ENCODE results near the gene PRKAR2B. TPM values are rescaled to one million over a fixed set of nuclear protein-coding genes. Genes with fewer than 3 reads are reported as not detected.

Gene PRKAR2B
- total and polyA plus RNA-seq, 9 donors: 24.2 to 84.9 (median 43.7) TPM

DNA sequence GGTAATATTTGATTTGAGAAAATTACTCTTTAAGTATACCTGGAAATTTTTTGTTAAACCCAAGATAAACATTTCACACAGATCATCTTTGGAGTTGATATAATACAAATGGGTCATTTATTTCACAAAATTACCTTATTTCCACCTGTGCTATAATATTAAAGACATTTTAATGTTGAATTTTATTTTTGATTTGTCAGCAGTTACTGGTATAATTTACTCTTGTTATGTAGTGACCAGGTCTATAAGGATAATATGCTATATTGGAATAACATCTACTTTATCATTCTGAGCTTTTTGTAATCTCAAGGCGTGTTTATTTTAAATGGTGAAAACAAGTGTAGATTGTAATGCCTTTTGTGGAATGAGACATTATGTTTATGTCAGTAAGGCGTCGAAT, 26.6 kb downstream of the PRKAR2B start:
- DNase-seq: no peak
- H3K9me3 ChIP-seq: no peaks in the 10 kb centered on the region
- no peaks in the 10 kb centered on the region for H3K36me3 ChIP-seq
- TF ChIP-seq EP300 (IDR thresholded peaks at IDR 0.05) (no peak), POLR2A (IDR thresholded peaks at IDR 0.05) (no peak)
- TF ChIP-seq, protein P1, sequence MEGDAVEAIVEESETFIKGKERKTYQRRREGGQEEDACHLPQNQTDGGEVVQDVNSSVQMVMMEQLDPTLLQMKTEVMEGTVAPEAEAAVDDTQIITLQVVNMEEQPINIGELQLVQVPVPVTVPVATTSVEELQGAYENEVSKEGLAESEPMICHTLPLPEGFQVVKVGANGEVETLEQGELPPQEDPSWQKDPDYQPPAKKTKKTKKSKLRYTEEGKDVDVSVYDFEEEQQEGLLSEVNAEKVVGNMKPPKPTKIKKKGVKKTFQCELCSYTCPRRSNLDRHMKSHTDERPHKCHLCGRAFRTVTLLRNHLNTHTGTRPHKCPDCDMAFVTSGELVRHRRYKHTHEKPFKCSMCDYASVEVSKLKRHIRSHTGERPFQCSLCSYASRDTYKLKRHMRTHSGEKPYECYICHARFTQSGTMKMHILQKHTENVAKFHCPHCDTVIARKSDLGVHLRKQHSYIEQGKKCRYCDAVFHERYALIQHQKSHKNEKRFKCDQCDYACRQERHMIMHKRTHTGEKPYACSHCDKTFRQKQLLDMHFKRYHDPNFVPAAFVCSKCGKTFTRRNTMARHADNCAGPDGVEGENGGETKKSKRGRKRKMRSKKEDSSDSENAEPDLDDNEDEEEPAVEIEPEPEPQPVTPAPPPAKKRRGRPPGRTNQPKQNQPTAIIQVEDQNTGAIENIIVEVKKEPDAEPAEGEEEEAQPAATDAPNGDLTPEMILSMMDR (IDR thresholded peaks at IDR 0.05): no peak
- H3K4me3 ChIP-seq: no peak overlapping the region
- H3K27ac ChIP-seq: no peak overlapping the region
- WGBS, 3 donors: 91 to 98% (median 97%) methylated on average over 3 of the region's 3 CpGs
- intact Hi-C loops (cut with DNase I): no loop called here
- H3K27me3 ChIP-seq: no peaks in the 10 kb centered on the region
- H3K4me1 ChIP-seq (ENCODE audit: insufficient read depth): peaks cover 1% of the 10 kb centered on the region

DNA sequence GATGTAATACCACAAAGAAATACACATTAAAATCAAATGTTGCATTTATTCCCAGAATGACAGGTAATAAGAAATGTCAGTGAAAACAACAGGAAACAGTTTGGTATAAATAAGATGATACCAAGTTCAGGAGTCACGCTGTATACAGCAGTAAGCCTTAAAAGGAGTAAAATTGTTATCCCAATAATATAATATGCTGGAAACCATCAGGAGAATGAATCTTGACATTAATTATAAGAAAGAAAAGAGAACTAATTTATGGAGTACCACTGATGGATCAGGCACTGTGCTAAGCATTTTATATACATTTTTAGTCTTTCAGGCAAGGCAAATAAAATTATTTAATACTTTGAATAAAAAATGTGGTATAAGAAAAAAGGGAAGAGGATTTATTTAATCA, 27.6 kb downstream of the PRKAR2B start:
- H3K4me3 ChIP-seq: no peak overlapping the region

DNA sequence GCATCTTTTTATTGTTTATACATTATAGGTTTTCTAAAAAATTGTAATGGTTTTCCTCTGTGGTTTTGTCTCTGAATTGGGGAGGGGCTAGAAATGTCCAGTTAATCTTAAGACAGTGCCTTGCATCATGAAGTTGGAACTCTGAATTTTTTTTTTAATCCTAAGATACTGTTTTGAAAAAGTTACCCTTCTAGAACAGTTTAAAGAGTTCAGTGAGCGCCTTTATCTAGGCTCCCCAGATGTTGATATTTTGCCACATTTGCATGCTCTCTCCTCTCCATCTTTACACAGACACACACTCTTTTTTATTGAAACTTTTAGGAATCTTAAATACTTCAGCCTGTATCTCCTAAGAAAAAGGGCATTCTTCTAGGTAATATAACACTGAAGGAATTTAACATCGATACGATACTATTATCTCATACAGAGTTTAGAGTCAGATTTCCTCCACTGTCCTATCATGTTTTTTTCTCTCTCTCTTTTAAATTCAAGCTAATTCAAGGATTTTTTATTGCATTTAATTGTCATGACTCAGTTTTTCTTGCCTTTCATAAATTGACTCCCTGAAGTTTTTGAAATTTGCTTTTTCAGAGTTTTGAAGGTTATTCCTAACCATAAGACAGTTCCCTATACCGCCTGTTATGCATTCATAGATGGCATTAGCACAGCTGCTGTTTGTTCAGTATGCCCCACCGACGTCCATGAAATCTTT, 31.5 kb downstream of the PRKAR2B start:
- intact Hi-C loops (cut with DNase I): no loop called here
- Histone ChIP-seq H3K27me3 (no peaks in the 10 kb centered on the region), H3K4me1 (ENCODE audit: insufficient read depth) (no peaks in the 10 kb centered on the region), H3K9me3 (no peaks in the 10 kb centered on the region), H3K4me3 (no peak overlapping the region), H3K36me3 (no peaks in the 10 kb centered on the region), H3K27ac (no peak overlapping the region)
- TF ChIP-seq POLR2A (IDR thresholded peaks at IDR 0.05): no peak
- TF ChIP-seq, protein P1 (IDR thresholded peaks at IDR 0.05): no peak
- TF ChIP-seq EP300 (IDR thresholded peaks at IDR 0.05): no peak
- 44 to 59% (median 58%) methylated on average over 6 of the region's 6 CpGs for WGBS, 3 donors
- DNase-seq: no peak

More for the DNA sequence above, 27.6 kb downstream of the PRKAR2B start:
- Histone ChIP-seq H3K27ac (no peak overlapping the region), H3K27me3 (no peaks in the 10 kb centered on the region), H3K9me3 (no peaks in the 10 kb centered on the region), H3K4me1 (ENCODE audit: insufficient read depth) (no peaks in the 10 kb centered on the region), H3K36me3 (no peaks in the 10 kb centered on the region)
- DNase-seq: no peak
- no peak for TF ChIP-seq EP300 (IDR thresholded peaks at IDR 0.05)
- TF ChIP-seq, protein P1 (IDR thresholded peaks at IDR 0.05): no peak
- no peak for TF ChIP-seq POLR2A (IDR thresholded peaks at IDR 0.05)
- intact Hi-C loops (cut with DNase I): no loop called here
- WGBS, 3 donors: 96 to 98% (median 96%) methylated on average over 1 of the region's 1 CpG

DNA sequence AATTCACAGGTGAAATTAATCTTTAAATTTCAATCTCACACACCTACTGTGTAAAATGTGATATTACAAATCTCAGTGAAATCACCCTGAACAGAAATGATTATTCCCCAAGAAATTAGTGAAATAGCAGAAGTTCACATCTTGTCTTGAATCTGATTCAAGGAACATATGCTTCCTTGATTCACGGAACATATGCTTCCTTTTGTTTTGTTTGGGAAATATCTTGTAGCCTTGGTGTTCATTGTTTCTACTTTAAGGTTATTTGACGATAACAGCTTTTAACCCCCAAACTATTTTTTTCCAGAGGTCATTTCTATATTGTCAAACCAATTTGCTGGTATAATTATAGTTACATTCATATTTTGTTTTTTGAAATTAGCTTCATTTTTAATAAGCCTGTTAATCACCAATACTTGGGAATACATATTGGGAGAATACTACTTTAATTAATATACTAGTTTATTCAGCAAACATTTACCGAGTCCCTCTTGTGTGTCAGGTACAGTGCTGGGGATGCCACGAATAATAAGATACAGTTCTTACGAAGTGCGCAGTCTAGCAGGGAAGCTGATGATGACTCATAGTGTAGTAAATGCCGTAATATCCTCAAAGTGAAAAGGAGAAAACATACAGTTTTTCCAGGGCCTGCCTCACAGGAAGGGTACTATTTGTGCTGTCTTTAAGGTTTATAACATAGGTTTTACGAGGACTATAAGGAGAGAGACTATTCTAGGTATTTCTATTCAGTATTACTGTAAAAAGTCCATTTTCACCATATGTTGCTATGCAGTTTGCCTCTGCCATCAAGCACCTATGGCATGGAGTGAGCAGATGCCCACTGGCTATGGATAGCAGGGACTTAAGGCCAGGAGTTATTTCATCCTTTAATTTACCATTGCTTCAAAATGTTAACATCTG, 32.5 kb downstream of the PRKAR2B start:
- WGBS, 3 donors: 89 to 94% (median 93%) methylated on average over 8 of the region's 8 CpGs
- no peak overlapping the region for H3K4me3 ChIP-seq
- H3K9me3 ChIP-seq: no peaks in the 10 kb centered on the region
- no peaks in the 10 kb centered on the region for H3K36me3 ChIP-seq
- H3K4me1 ChIP-seq (ENCODE audit: insufficient read depth): no peaks in the 10 kb centered on the region
- TF ChIP-seq POLR2A (IDR thresholded peaks at IDR 0.05) (no peak), EP300 (IDR thresholded peaks at IDR 0.05) (no peak)
- TF ChIP-seq, protein P1 (IDR thresholded peaks at IDR 0.05): no peak
- intact Hi-C loops (cut with DNase I): no loop called here
- H3K27me3 ChIP-seq: no peaks in the 10 kb centered on the region
- H3K27ac ChIP-seq: no peak overlapping the region
- no peak for DNase-seq
